Coronary artery (tissue), 2 donors: Measurements from ENCODE around the gene TBCC.
"Not testable (repeated sequence)": the region's sequence is repeated elsewhere in the genome, so short reads cannot be mapped to it uniquely, and the experiment has no call there.

Source experiments
- DNase-seq: peaks from one replicate; pipeline ENCODE4 v3.0.0-alpha.2; 2017; ENCODE audit warnings: low spot score
- H3K27ac ChIP-seq, 2 donors: fragments of 200-600 bp; sonication (generic); one replicate each; pipeline ENCODE4 v1.5.1; 2016 to 2019
- H3K4me3 ChIP-seq: fragments of 200-600 bp; sonication (generic); 2 replicates; pipeline ENCODE4 v1.5.1; 2016; ENCODE audit warnings: mild to moderate bottlenecking, moderate library complexity
- CTCF ChIP-seq: fragments of 200-600 bp; sonication (generic); IDR thresholded peaks from one replicate; pipeline ENCODE4 v1.5.1; 2019; ENCODE audit warnings: antibody characterized with exemption

TBCC gene

GRCh38 chr6:42781546-42781795 lies 35.6 kb upstream of the TBCC start:
- TF ChIP-seq CTCF = no peak
- H3K4me3 ChIP-seq = peak overlapping the region; percentile 89

GRCh38 chr6:42779521-42779920 lies 33.6 kb upstream of the TBCC start:
- H3K27ac ChIP-seq = no peak overlapping the region
- TF ChIP-seq CTCF = no peak
- no peak for DNase-seq
- no peak overlapping the region for H3K4me3 ChIP-seq

More at GRCh38 chr6:42781546-42781795, 35.6 kb upstream of the TBCC start:
- H3K27ac ChIP-seq = peak overlapping the region; percentile 31 to 96
- no peak for DNase-seq

- DNase-seq = no peak
- no peak overlapping the region for H3K4me3 ChIP-seq
- no peak for TF ChIP-seq CTCF
- no peak overlapping the region for H3K27ac ChIP-seq
Measured at GRCh38 chr6:42778122-42778521, 32.2 kb upstream of the TBCC start.

- DNase-seq = no peak
- Histone ChIP-seq H3K4me3 (no peak overlapping the region), H3K27ac (no peak overlapping the region)
- no peak for TF ChIP-seq CTCF
Measured at GRCh38 chr6:42777126-42777822, 31.4 kb upstream of the TBCC start.

GRCh38 chr6:42774821-42775487 lies 29.1 kb upstream of the TBCC start:
- peak overlapping the region in 1 of 2 donors; percentile 69 for H3K27ac ChIP-seq
- H3K4me3 ChIP-seq, DNase-seq: not testable (repeated sequence)

GRCh38 chr6:42774201-42774600 lies 28.3 kb upstream of the TBCC start:
- TF ChIP-seq CTCF = no peak
- no peak for DNase-seq
- H3K27ac ChIP-seq = no peak overlapping the region
- no peak overlapping the region for H3K4me3 ChIP-seq

GRCh38 chr6:42771741-42772100 lies 25.8 kb upstream of the TBCC start:
- no peak overlapping the region for H3K27ac ChIP-seq
- no peak for DNase-seq
- TF ChIP-seq CTCF = no peak
- no peak overlapping the region for H3K4me3 ChIP-seq
